Ovary (tissue), 3 donors: ENCODE measurements around the gene GMNN.

ENCODE experiments used
- CTCF ChIP-seq, 3 donors: fragments of 450-650 bp in 2 of 3; fragments of 200-600 bp in 1 of 3; IDR thresholded peaks; one replicate each; pipeline versions ENCODE4 v1.5.1 to v1.8.0; 2016 to 2022; ENCODE audit warnings: antibody characterized with exemption in 3 of 3, mild to moderate bottlenecking in 1 of 3
- POLR2A ChIP-seq: fragments of 450-650 bp; IDR thresholded peaks from one replicate; pipeline ENCODE4 v1.6.1; 2017; ENCODE audit warnings: antibody characterized with exemption, mild to moderate bottlenecking, moderate library complexity
- donor health status: DM: no; HTN: no; CAD: no.

DNA sequence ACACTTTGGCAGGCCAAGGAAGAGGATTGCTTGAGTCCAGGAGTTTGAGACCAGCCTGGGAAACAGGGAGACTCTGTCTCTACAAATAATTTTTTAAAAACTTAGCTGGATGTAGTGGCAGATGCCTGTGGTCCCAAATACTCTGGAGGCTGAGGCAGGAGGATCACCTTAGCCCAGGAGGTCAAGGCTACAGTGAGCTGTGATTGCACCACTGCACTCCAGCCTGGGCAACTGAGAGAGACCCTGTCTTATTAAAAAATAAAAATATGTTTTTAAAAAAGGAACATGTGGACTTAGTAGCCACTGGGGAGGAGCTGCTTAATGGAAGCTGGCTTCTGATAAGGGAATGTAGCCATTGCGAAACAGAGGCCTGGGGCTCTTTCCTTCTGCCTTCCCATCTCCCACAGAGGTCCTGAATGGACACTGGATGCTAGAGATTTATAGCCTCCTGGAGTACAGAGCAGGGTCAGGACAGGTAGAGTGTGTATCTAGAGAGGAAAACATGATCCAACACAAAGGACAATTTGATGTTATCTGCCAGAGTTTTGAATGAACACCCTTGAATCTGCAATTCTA is 21.7 kb upstream of the GMNN start:
- TF ChIP-seq CTCF (IDR thresholded peaks at IDR 0.05), result no peak
- TF ChIP-seq POLR2A, result no peak
